WTC11 (cell line): ENCODE measurements around the gene TCF7L1. TPM values are rescaled to one million over a fixed set of nuclear protein-coding genes. Genes with fewer than 3 reads are reported as not detected.

Experiments used
- ATAC-seq: fragments of 200-7000 bp; cut with Tn5 transposase; 2 replicates; pipeline ENCODE4 v1.10.0; 2021; ENCODE audit warnings: mild to moderate bottlenecking, moderate library complexity
- CTCF ChIA-PET: fragments of 300-600 bp; sonication (Branson Sonifier 250); formaldehyde crosslinking; loops from one replicate; lab custom pipeline; 2021; ENCODE audit warnings: antibody characterized with exemption; lab: Charles Lee
- POLR2A ChIA-PET: fragments of 350-600 bp; sonication (Branson Sonifier 250); formaldehyde crosslinking; loops from one replicate; lab custom pipeline; 2021; ENCODE audit warnings: antibody characterized with exemption; lab: Charles Lee
- DNase-seq: peaks from one replicate; pipeline ENCODE4 v3.0.0; 2021; ENCODE audit warnings: low spot score
- H3K27ac Mint-ChIP-seq: 2 replicates; pipeline ENCODE4 v1.8.0; 2021; ENCODE audit warnings: mixed read lengths
- H3K27me3 Mint-ChIP-seq: 2 replicates; pipeline ENCODE4 v1.8.0; 2021; ENCODE audit warnings: low read depth, mild to moderate bottlenecking, moderate library complexity, mixed read lengths
- H3K36me3 Mint-ChIP-seq: 2 replicates; pipeline ENCODE4 v1.8.0; 2021; ENCODE audit warnings: mixed read lengths
- H3K4me1 Mint-ChIP-seq: 2 replicates; pipeline ENCODE4 v1.8.0; 2022; ENCODE audit warnings: mixed read lengths
- H3K4me3 Mint-ChIP-seq: 2 replicates; pipeline ENCODE4 v1.8.0; 2021; ENCODE audit warnings: mild to moderate bottlenecking, moderate library complexity, mixed read lengths
- H3K9me3 Mint-ChIP-seq: 2 replicates; pipeline ENCODE4 v1.8.0; 2021; ENCODE audit warnings: mixed read lengths
- FOXP4 ChIP-seq: sonication (generic); formaldehyde crosslinking; IDR thresholded peaks from 2 replicates; pipeline ENCODE4 v1.8.0; 2022; ENCODE audit warnings: mild to moderate bottlenecking, missing genetic modification reagents
- GABPB1 ChIP-seq: sonication (generic); formaldehyde crosslinking; IDR thresholded peaks from 2 replicates; pipeline ENCODE4 v1.8.1; 2023; ENCODE audit warnings: mild to moderate bottlenecking, missing genetic modification reagents
- MYBL2 ChIP-seq: sonication (generic); formaldehyde crosslinking; IDR thresholded peaks from 2 replicates; pipeline ENCODE4 v1.8.1; 2023; ENCODE audit warnings: mild to moderate bottlenecking, moderate library complexity, missing genetic modification reagents
- PREB ChIP-seq: sonication (generic); formaldehyde crosslinking; IDR thresholded peaks from 2 replicates; pipeline ENCODE4 v1.8.1; 2022; ENCODE audit warnings: mild to moderate bottlenecking, missing genetic modification reagents, moderate library complexity, borderline replicate concordance
- PRRX2 ChIP-seq: fragments of 250-450 bp; sonication (Bioruptor Pico); IDR thresholded peaks from 2 replicates; pipeline ENCODE4 v1.8.0; 2021; ENCODE audit warnings: mild to moderate bottlenecking
- ZMAT4 ChIP-seq: fragments of 250-450 bp; sonication (Bioruptor Pico); IDR thresholded peaks from 2 replicates; pipeline ENCODE4 v1.9.0; 2021; ENCODE audit warnings: mild to moderate bottlenecking
- ZNF532 ChIP-seq: fragments of 250-450 bp; sonication (Bioruptor Pico); IDR thresholded peaks from 2 replicates; pipeline ENCODE4 v1.9.0; 2021; ENCODE audit warnings: mild to moderate bottlenecking, borderline replicate concordance
- total RNA-seq: library from RNA; stranded (reverse); gene quantifications from 3 replicates; pipeline ENCODE4 v1.2.3, GENCODE V29; 2021
- TF ChIP-seq, protein P1 (sequence below): sonication (generic); formaldehyde crosslinking; IDR thresholded peaks from 2 replicates; pipeline ENCODE4 v1.8.1; 2023; ENCODE audit warnings: mild to moderate bottlenecking, missing genetic modification reagents, borderline replicate concordance
- TF ChIP-seq, protein P2 (sequence below): fragments of 250-450 bp; sonication (Bioruptor Pico); conservative IDR thresholded peaks from 2 replicates; pipeline ENCODE4 v1.9.0; 2021; ENCODE audit warnings: mild to moderate bottlenecking
- TF ChIP-seq, protein P3 (sequence below): fragments of 250-450 bp; sonication (Bioruptor Pico); IDR thresholded peaks from 2 replicates; pipeline ENCODE4 v1.9.0; 2021; ENCODE audit warnings: mild to moderate bottlenecking

TCF7L1 gene
- total RNA-seq, 1 experiment from 2014 or later: 104 TPM

- H3K4me1 Mint-ChIP-seq: peaks cover 40% of the 10 kb centered on the region
- ChIA-PET CTCF (interaction anchor here (1.0 to 3.3 kb wide), 3 partner anchors 27 to 260 kb away, joined by 5 to 15 read pairs (median 10); no protein-coding TSS in a partner anchor), POLR2A (interaction anchor here (2.0 kb wide), 1 partner anchor 28 kb away, joined by 11 read pairs; the partner anchor contains the start of genes ELMOD3 and RETSAT)
- TF ChIP-seq ZNF532 (no peak), ZMAT4 (CRISPR knock-in tag) (no peak), PRRX2 (CRISPR knock-in tag) (no peak), GABPB1 (no peak), MYBL2 (no peak), PREB (CRISPR knock-in tag) (no peak)
- TF ChIP-seq, protein P1, sequence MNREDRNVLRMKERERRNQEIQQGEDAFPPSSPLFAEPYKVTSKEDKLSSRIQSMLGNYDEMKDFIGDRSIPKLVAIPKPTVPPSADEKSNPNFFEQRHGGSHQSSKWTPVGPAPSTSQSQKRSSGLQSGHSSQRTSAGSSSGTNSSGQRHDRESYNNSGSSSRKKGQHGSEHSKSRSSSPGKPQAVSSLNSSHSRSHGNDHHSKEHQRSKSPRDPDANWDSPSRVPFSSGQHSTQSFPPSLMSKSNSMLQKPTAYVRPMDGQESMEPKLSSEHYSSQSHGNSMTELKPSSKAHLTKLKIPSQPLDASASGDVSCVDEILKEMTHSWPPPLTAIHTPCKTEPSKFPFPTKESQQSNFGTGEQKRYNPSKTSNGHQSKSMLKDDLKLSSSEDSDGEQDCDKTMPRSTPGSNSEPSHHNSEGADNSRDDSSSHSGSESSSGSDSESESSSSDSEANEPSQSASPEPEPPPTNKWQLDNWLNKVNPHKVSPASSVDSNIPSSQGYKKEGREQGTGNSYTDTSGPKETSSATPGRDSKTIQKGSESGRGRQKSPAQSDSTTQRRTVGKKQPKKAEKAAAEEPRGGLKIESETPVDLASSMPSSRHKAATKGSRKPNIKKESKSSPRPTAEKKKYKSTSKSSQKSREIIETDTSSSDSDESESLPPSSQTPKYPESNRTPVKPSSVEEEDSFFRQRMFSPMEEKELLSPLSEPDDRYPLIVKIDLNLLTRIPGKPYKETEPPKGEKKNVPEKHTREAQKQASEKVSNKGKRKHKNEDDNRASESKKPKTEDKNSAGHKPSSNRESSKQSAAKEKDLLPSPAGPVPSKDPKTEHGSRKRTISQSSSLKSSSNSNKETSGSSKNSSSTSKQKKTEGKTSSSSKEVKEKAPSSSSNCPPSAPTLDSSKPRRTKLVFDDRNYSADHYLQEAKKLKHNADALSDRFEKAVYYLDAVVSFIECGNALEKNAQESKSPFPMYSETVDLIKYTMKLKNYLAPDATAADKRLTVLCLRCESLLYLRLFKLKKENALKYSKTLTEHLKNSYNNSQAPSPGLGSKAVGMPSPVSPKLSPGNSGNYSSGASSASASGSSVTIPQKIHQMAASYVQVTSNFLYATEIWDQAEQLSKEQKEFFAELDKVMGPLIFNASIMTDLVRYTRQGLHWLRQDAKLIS (CRISPR knock-in tag): no peak
- TF ChIP-seq, protein P2, sequence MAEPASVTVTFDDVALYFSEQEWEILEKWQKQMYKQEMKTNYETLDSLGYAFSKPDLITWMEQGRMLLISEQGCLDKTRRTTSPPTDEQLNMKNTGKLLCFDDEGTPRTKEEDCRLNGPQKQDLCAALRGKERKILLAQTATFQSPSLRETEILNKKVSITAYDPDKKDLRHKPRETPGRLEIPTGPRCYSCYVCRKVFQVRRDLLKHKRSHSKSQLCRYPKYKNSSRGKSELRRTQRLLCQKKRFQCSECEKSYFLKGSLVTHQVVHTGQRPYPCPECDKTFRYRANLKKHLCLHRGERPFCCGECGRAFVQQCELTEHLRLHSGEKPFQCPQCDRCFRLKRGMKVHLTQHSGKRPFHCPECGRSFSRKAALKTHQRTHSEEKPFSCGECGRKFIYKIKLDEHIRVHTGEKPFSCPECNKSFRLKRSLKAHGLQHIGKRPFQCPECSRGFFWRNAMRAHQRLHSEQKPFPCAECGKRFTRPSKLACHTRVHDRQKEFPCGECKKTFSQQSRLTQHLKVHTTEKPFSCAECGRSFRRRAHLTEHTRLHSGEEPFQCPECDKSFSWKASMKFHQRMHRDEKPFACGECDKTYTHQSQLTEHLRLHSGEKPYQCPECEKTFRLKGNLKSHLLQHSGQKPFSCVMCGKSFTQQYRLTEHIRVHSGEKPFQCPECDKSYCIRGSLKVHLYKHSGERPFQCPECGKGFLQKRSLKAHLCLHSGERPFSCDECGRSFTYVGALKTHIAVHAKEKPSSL (CRISPR knock-in tag): no peak
- H3K4me3 Mint-ChIP-seq: peak overlapping the region; percentile 97
- DNase-seq (no peak), ATAC-seq (no peak)
- H3K27ac Mint-ChIP-seq: no peak overlapping the region
- peaks cover 41% of the 10 kb centered on the region for H3K36me3 Mint-ChIP-seq
- H3K27me3 Mint-ChIP-seq: no peaks in the 10 kb centered on the region
- peaks cover 4% of the 10 kb centered on the region; the same call in 1 of the 2 replicates for H3K9me3 Mint-ChIP-seq
Observed at GRCh38 chr2:85326406-85327159, 193.4 kb downstream of the TCF7L1 start.

GRCh38 chr2:85327160-85327821 lies 194.1 kb downstream of the TCF7L1 start:
- ChIA-PET CTCF (interaction anchor here (0.5 to 3.3 kb wide), 7 partner anchors 27 to 391 kb away, joined by 3 to 15 read pairs (median 5); no protein-coding TSS in a partner anchor), POLR2A (interaction anchor here (2.0 kb wide), 1 partner anchor 27 kb away, joined by 11 read pairs; the partner anchor contains the start of genes ELMOD3 and RETSAT)
- peak overlapping the region; percentile 100 for H3K27ac Mint-ChIP-seq
- H3K9me3 Mint-ChIP-seq: peaks cover 4% of the 10 kb centered on the region; the same call in 1 of the 2 replicates
- peaks cover 34% of the 10 kb centered on the region for H3K36me3 Mint-ChIP-seq
- no peaks in the 10 kb centered on the region for H3K27me3 Mint-ChIP-seq
- H3K4me3 Mint-ChIP-seq: peak overlapping the region; percentile 97
- TF ChIP-seq FOXP4 (CRISPR knock-in tag): 0 out of 2 replicates have a peak, but pooled peaks have one; percentile 1
- TF ChIP-seq, protein P3, sequence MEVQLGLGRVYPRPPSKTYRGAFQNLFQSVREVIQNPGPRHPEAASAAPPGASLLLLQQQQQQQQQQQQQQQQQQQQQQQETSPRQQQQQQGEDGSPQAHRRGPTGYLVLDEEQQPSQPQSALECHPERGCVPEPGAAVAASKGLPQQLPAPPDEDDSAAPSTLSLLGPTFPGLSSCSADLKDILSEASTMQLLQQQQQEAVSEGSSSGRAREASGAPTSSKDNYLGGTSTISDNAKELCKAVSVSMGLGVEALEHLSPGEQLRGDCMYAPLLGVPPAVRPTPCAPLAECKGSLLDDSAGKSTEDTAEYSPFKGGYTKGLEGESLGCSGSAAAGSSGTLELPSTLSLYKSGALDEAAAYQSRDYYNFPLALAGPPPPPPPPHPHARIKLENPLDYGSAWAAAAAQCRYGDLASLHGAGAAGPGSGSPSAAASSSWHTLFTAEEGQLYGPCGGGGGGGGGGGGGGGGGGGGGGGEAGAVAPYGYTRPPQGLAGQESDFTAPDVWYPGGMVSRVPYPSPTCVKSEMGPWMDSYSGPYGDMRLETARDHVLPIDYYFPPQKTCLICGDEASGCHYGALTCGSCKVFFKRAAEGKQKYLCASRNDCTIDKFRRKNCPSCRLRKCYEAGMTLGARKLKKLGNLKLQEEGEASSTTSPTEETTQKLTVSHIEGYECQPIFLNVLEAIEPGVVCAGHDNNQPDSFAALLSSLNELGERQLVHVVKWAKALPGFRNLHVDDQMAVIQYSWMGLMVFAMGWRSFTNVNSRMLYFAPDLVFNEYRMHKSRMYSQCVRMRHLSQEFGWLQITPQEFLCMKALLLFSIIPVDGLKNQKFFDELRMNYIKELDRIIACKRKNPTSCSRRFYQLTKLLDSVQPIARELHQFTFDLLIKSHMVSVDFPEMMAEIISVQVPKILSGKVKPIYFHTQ (CRISPR knock-in tag): no peak
- ATAC-seq: peak; percentile 6
- H3K4me1 Mint-ChIP-seq: peaks cover 45% of the 10 kb centered on the region
- DNase-seq: peak; percentile 32
